HG03378 (cell line): ENCODE results near the gene GNPTAB.

Experiments used
- ATAC-seq: cut with Tn5 transposase; IDR thresholded peaks from one replicate; pipeline ENCODE4 v1.9.1; 2021; ENCODE audit warnings: mild to moderate bottlenecking, moderate library complexity; ENCODE audit not compliant: unreplicated experiment

GNPTAB gene

DNA sequence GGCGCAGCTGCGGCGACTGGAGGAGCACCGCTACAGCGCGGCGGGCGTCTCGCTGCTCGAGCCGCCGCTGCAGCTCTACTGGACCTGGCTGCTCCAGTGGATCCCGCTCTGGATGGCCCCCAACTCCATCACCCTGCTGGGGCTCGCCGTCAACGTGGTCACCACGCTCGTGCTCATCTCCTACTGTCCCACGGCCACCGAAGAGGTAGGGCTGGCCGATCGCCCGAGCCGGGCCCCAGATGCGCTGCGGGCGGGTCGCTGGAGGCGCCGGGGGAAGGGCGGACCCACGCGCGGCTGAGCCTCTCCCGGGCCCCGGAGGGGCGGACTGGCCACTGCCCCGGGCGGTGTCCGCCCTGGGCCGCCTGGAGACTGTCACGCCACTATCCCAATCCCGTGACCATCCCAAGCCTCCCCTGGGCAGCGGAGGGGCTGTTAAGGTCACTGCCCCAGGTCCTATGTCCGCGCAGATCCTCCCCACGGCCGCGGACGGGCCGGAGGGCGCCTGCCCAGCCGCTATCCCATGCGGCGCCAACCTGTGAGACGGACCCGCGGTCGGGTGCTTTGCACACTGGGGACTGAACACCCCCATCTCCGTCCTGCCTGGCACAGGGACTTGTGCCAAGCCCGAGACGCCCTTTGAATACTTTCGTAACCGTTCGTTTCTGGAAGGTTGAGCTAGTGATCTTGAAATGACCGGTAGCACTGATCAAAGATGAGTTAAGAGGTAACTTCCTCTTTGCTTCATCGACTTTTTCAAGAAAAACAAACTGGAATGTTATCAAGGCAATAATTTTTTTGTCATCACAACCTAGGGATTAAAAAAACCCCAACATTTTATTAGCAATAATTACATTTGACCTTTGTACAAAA, 132.6 kb downstream of the GNPTAB start:
- ATAC-seq = peak; percentile 20

DNA sequence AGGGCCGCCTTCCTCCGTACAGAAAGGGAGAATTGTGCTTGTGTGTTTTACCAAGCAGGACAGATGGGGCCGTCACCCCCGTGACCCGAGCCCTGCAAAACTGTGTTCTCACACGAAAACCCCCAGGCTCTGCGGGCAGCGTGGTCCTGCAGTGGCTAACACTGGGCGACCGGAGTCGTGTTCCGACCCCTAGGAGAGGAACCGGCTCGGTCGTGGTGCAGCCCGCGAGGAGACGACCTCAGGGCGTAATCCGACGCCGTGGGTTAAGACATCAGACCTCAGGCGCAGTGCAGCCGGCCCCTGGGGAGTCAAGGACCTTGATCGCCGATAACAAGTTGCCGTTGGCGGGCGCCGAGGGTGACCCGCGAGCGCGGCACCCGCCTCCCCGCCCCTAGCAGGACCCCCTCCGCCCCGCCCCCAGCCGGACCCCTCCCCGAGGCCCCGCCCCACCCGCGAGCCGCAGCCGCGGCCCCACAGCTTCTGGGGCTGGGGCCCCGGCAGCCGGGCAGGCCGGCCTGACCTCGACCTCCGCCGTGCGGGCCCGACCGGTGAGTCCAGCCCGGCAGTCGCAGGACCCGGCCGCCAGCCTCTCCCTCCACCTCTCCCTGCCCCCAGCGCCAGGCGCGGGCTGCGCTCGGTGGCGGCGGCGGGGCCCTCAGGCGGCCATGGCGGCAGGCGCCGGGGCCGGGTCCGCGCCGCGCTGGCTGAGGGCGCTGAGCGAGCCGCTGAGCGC, 133.4 kb downstream of the GNPTAB start, which contains the start of gene CHPT1:
CHPT1 (plus strand) TSS at position 444 of the 733 bp plus-strand sequence; CDS start at position 666, 222 bp downstream.
- ATAC-seq = peak; percentile 59

DNA sequence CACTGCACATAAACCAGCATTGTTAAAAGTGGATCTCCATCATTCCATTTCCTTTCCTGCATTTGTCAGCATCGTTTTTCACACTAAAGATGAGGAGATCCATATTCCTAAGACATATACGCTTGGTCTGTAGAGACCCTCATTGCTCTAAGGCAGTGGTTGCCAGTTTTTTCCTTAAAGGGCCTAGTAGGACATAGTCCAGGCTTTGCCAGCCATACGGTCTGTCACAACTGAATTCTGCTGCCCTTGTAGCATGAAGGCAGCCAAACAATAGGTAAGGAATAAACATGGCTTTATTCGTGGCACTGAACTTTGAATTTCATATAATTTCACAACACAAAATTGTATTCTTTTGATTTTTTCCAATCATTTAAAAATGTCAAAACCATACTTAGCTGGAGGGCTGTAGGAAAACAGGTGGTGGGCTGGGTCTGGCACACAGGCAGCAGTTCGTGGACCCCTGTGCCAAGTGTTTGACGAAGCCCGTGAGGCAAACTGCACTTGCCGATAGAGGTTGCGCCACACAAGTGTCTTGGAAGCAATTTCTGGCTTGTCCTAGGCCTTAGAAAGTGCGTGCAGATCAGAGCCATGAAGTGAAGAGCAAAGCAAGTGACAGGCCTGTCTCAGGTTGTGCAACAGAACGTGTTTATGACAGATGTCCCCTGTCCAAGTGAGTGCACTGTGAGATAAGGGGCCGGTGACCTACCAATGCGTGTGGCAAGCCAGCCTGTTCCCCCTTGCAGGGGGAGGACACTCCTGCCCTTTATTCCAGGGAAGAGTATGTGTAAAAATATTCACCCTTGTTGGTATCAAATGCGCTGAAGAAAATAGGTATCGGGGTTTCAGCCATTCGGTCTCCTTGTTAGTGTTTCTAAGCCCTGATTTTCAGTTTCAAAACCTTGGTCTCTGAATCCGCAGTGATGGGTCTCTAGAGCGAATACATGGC, 134.2 kb downstream of the GNPTAB start:
- ATAC-seq = no peak

DNA sequence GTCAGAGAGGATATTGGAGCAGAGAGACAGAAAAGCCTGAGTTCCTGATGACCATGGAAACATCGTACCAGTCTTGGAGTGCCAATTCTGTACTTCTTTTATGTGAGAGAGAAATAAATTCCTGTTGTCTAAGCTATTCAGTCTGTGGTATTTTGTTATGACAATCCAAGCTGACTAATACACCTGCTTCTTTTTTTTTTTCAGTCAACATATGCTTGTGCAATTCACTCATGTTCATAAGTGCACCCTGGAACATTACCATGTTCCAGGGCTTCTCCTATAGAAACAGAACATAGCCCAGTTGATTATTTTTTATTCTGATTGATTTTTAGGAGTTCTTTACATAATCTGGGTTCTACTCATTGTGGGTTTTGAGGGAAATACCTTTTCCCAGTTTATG, 135.1 kb downstream of the GNPTAB start:
- ATAC-seq = no peak
